SK-N-SH (cell line): ENCODE measurements around the gene CLCN3.

Source experiments
- EP300 ChIP-seq, 2 experiments: IDR thresholded peaks; 2 replicates each; pipeline versions ENCODE4 v1.4.0 to v1.6.1; 2012; ENCODE audit warnings: borderline replicate concordance in 1 of 2, low read depth in 1 of 2, low read length in 1 of 2
- MXI1 ChIP-seq: IDR thresholded peaks from 2 replicates; pipeline ENCODE4 v1.6.1; 2012; ENCODE audit warnings: mild to moderate bottlenecking, low read depth, low read length, improper control_type of control experiment
- POLR2AphosphoS5 ChIP-seq: IDR thresholded peaks from 2 replicates; pipeline ENCODE4 v1.6.1; 2012; ENCODE audit warnings: low read depth, low read length
- RFX5 ChIP-seq: IDR thresholded peaks from 2 replicates; pipeline ENCODE4 v1.6.1; 2012; ENCODE audit warnings: mild to moderate bottlenecking, improper control_type of control experiment, low read length
- USF1 ChIP-seq: IDR thresholded peaks from 2 replicates; pipeline ENCODE4 v1.4.0; 2012; ENCODE audit warnings: low read depth, borderline replicate concordance
- TF ChIP-seq, protein P1 (sequence below): IDR thresholded peaks from 2 replicates; pipeline ENCODE4 v1.4.0; 2012; ENCODE audit warnings: low read depth
- TF ChIP-seq, protein P2 (sequence below): fragments of 200-600 bp; sonication (generic); IDR thresholded peaks from 2 replicates; pipeline ENCODE4 v1.6.1; 2017; ENCODE audit warnings: antibody characterized with exemption, mild to moderate bottlenecking, moderate library complexity

DNA sequence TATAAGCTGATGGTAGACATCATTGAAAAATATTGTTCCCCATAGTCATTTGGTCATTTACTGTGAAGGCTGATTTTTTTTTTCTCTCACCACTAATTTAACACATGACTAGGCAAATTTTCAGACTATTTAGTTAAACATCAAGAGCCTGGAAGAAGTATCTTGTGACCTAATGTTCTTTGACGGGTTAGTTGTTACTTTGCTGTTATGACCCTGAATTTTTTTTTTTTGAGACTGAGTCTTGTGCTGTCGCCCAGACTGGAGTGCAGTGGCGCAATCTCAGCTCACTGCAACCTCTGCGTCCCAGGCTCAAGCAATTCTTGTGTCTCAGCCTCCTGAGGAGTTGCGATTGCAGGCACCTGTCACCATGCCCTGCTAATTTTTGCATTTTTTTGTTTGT, 70.4 kb downstream of the CLCN3 start:
- TF ChIP-seq POLR2AphosphoS5 (no peak), RFX5 (no peak), EP300 (IDR thresholded peaks at IDR 0.05; ENCODE audit: borderline replicate concordance in 1 of 2, low read depth in 1 of 2, low read length in 1 of 2) (no peak), MXI1 (no peak), USF1 (no peak)
- TF ChIP-seq, protein P1, sequence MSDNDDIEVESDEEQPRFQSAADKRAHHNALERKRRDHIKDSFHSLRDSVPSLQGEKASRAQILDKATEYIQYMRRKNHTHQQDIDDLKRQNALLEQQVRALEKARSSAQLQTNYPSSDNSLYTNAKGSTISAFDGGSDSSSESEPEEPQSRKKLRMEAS = no peak
- TF ChIP-seq, protein P2, sequence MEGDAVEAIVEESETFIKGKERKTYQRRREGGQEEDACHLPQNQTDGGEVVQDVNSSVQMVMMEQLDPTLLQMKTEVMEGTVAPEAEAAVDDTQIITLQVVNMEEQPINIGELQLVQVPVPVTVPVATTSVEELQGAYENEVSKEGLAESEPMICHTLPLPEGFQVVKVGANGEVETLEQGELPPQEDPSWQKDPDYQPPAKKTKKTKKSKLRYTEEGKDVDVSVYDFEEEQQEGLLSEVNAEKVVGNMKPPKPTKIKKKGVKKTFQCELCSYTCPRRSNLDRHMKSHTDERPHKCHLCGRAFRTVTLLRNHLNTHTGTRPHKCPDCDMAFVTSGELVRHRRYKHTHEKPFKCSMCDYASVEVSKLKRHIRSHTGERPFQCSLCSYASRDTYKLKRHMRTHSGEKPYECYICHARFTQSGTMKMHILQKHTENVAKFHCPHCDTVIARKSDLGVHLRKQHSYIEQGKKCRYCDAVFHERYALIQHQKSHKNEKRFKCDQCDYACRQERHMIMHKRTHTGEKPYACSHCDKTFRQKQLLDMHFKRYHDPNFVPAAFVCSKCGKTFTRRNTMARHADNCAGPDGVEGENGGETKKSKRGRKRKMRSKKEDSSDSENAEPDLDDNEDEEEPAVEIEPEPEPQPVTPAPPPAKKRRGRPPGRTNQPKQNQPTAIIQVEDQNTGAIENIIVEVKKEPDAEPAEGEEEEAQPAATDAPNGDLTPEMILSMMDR = no peak
